Motor neuron (in vitro differentiated cells): ENCODE measurements around the gene TMEM26. TPM values are rescaled to one million over a fixed set of nuclear protein-coding genes. Genes with fewer than 3 reads are reported as not detected.
"Not testable (repeated sequence)": the region's sequence is repeated elsewhere in the genome, so short reads cannot be mapped to it uniquely, and the experiment has no call there.

Experiments used
- ATAC-seq, 8 experiments: fragments of 200-7000 bp; cut with Tn5 transposase; replicated peaks in 6 of 8; 2 replicates each; pipeline ENCODE4 v1.8.0; 2021; ENCODE audit warnings: mild to moderate bottlenecking in 8 of 8, moderate library complexity in 8 of 8
- H3K27ac ChIP-seq, 2 donors: fragments of 250-450 bp; sonication (Bioruptor Pico); 2 replicates each; pipeline ENCODE4 v1.9.0; 2021; ENCODE audit warnings: antibody characterized with exemption in 2 of 2, mild to moderate bottlenecking in 2 of 2, moderate library complexity in 1 of 2
- H3K4me1 ChIP-seq, 2 donors: fragments of 250-450 bp; sonication (Bioruptor Pico); replicated peaks in 1 of 2; 2 replicates each; pipeline ENCODE4 v1.6.1; 2021; ENCODE audit warnings: antibody characterized with exemption in 2 of 2, mild to moderate bottlenecking in 2 of 2, moderate library complexity in 1 of 2
- H3K4me3 ChIP-seq, 5 donors: fragments of 250-450 bp; sonication (Bioruptor Pico); 2 replicates each; pipeline ENCODE4 v1.9.0; 2021; ENCODE audit warnings: antibody characterized with exemption in 5 of 5, mild to moderate bottlenecking in 5 of 5, moderate library complexity in 4 of 5
- WGBS, 10 experiments: fragments of 450-650 bp; shearing (Covaris generic); methylation state at CpG; one replicate each; pipeline ENCODE4 v1.0.0; 2022; 5-methylcytosine and 5-hydroxymethylcytosine counted together
- in situ Hi-C, 9 experiments: fragments of 400-800 bp; cut with MboI; loops; one replicate each; pipeline ENCODE4 v1.15.0; 2021; ENCODE audit warnings: low sequenced_read_pairs in 9 of 9, low pct_unique_long_range_greater_than_20kb in 2 of 9; ENCODE audit not compliant: unreplicated experiment in 9 of 9
- total RNA-seq, 8 experiments: library from RNA; unstranded; fragments of 300-600 nt; gene quantifications; 2 replicates each; pipeline versions ENCODE4 v1.2.3 to v1.2.4, GENCODE V29; 2022

The TMEM26 gene
- total RNA-seq, 8 experiments from 2014 or later, result 0.04 to 1.8 (median 0.48) TPM

GRCh38 chr10:61408105-61408504 is 45.1 kb downstream of the TMEM26 start:
- H3K27ac ChIP-seq, result no peak overlapping the region
- in situ Hi-C loops, result no loop called here
- 13 to 86% (median 58%) methylated on average over 1 to 4 of the region's 4 CpGs for WGBS, 10 experiments
- ATAC-seq, result no peak
- peaks cover 3 to 24% of the 10 kb centered on the region in 2 donors for H3K4me1 ChIP-seq
- no peak overlapping the region for H3K4me3 ChIP-seq

GRCh38 chr10:61406736-61407135 is 46.4 kb downstream of the TMEM26 start:
- H3K27ac ChIP-seq, result no peak overlapping the region
- peaks cover 3 to 24% of the 10 kb centered on the region in 2 donors for H3K4me1 ChIP-seq
- no peak overlapping the region for H3K4me3 ChIP-seq
- 17 to 100% (median 82%) methylated on average over 2 to 3 of the region's 3 CpGs; no CpG with 5 or more reads in 1 of the 10 experiments for WGBS, 10 experiments
- in situ Hi-C loops, result no loop called here
- peak in 1 of 8 experiments; percentile 44 for ATAC-seq

GRCh38 chr10:61406242-61406641 is 46.9 kb downstream of the TMEM26 start:
- H3K27ac ChIP-seq, result no peak overlapping the region
- H3K4me1 ChIP-seq, result peaks cover 3 to 24% of the 10 kb centered on the region in 2 donors
- no peak for ATAC-seq
- H3K4me3 ChIP-seq, result no peak overlapping the region
- in situ Hi-C loops, result no loop called here

- Histone ChIP-seq H3K27ac (no peak overlapping the region), H3K4me3 (no peak overlapping the region), H3K4me1 (peaks cover 3 to 24% of the 10 kb centered on the region in 2 donors)
- peak in 2 of 8 experiments; percentile 56 to 69 for ATAC-seq
- in situ Hi-C loops, result no loop called here
Measured at GRCh38 chr10:61404751-61405150, 48.4 kb downstream of the TMEM26 start.

GRCh38 chr10:61400524-61400923 is 52.7 kb downstream of the TMEM26 start:
- peaks cover 0 to 11% of the 10 kb centered on the region in 2 donors for H3K4me1 ChIP-seq
- 83 to 100% (median 100%) methylated on average over 1 of the region's 1 CpG; no CpG with 5 or more reads in 3 of the 10 experiments for WGBS, 10 experiments

GRCh38 chr10:61399406-61399805 is 53.8 kb downstream of the TMEM26 start:
- in situ Hi-C loops, result no loop called here
- no peak overlapping the region for H3K27ac ChIP-seq

More at GRCh38 chr10:61400524-61400923, 52.7 kb downstream of the TMEM26 start:
- ATAC-seq, result no peak
- in situ Hi-C loops, result no loop called here
- no peak overlapping the region for H3K27ac ChIP-seq
- H3K4me3 ChIP-seq, result no peak overlapping the region

GRCh38 chr10:61398366-61399129 is 54.6 kb downstream of the TMEM26 start:
- Histone ChIP-seq H3K4me1 (no peaks in the 10 kb centered on the region), H3K4me3 (no peak overlapping the region), H3K27ac (no peak overlapping the region)
- 65 to 100% (median 87%) methylated on average over 1 to 2 of the region's 2 CpGs; no CpG with 5 or more reads in 2 of the 10 experiments for WGBS, 10 experiments
- in situ Hi-C loops, result no loop called here
- ATAC-seq, result no peak

More at GRCh38 chr10:61399406-61399805, 53.8 kb downstream of the TMEM26 start:
- Histone ChIP-seq H3K4me1 (peaks cover 0 to 5% of the 10 kb centered on the region in 2 donors), H3K4me3 (no peak overlapping the region)
- no peak for ATAC-seq

GRCh38 chr10:61397175-61397986 is 55.8 kb downstream of the TMEM26 start:
- H3K4me1 ChIP-seq, result no peaks in the 10 kb centered on the region
- peak in 4 of 8 experiments; percentile 28 to 63 (median 48) for ATAC-seq
- no peak overlapping the region for H3K4me3 ChIP-seq
- 16 to 100% (median 79%) methylated on average over 1 to 7 of the region's 7 CpGs for WGBS, 10 experiments
- in situ Hi-C loops, result no loop called here
- H3K27ac ChIP-seq, result no peak overlapping the region

GRCh38 chr10:61391281-61391680 is 61.9 kb downstream of the TMEM26 start:
- Histone ChIP-seq H3K27ac (no peak overlapping the region), H3K4me3 (no peak overlapping the region), H3K4me1 (no peaks in the 10 kb centered on the region)
- in situ Hi-C loops, result no loop called here
- 40 to 95% (median 87%) methylated on average over 1 to 3 of the region's 3 CpGs; no CpG with 5 or more reads in 2 of the 10 experiments for WGBS, 10 experiments
- no peak for ATAC-seq

- H3K27ac ChIP-seq, result no peak overlapping the region
- ATAC-seq, result no peak
- no peak overlapping the region for H3K4me3 ChIP-seq
- in situ Hi-C loops, result no loop called here
- WGBS, 10 experiments, result 69 to 98% (median 90%) methylated on average over 1 to 4 of the region's 4 CpGs
- no peaks in the 10 kb centered on the region for H3K4me1 ChIP-seq
Measured at GRCh38 chr10:61390851-61391250, 62.3 kb downstream of the TMEM26 start.

- no peak overlapping the region for H3K27ac ChIP-seq
- peak in 5 of 8 experiments; percentile 39 to 68 (median 58) for ATAC-seq
- H3K4me1 ChIP-seq, result no peaks in the 10 kb centered on the region
- no peak overlapping the region for H3K4me3 ChIP-seq
- in situ Hi-C loops, result no loop called here
- 41 to 100% (median 94%) methylated on average over 2 to 3 of the region's 3 CpGs; no CpG with 5 or more reads in 1 of the 10 experiments for WGBS, 10 experiments
Measured at GRCh38 chr10:61389887-61390286, 63.3 kb downstream of the TMEM26 start.

- H3K4me1 ChIP-seq, ATAC-seq, H3K27ac ChIP-seq, in situ Hi-C loops, H3K4me3 ChIP-seq: not testable (repeated sequence)
- 79 to 100% (median 100%) methylated on average over 1 to 6 of the region's 6 CpGs; no CpG with 5 or more reads in 2 of the 10 experiments for WGBS, 10 experiments
Measured at GRCh38 chr10:61388986-61389385, 64.2 kb downstream of the TMEM26 start.

- H3K4me1 ChIP-seq, result no peaks in the 10 kb centered on the region
- no peak overlapping the region for H3K27ac ChIP-seq
- H3K4me3 ChIP-seq, result no peak overlapping the region
- in situ Hi-C loops, result no loop called here
- ATAC-seq, result peak in 1 of 8 experiments; percentile 44
- 0 to 100% (median 89%) methylated on average over 1 to 2 of the region's 2 CpGs for WGBS, 10 experiments
Measured at GRCh38 chr10:61385231-61386001, 67.8 kb downstream of the TMEM26 start.
